Panc1 (cell line): Measurements from ENCODE around the gene TEDC1. TPM values are rescaled to one million over a fixed set of nuclear protein-coding genes. Genes with fewer than 3 reads are reported as not detected.

Experiments used
- ATAC-seq: fragments of 200-7000 bp; cut with Tn5 transposase; 2 replicates; pipeline ENCODE4 v1.9.1; 2020; ENCODE audit warnings: mild to moderate bottlenecking, moderate library complexity
- BruUV-seq: library from RNA; stranded (reverse); fragments of 400-500 nt; replicated peaks from 2 replicates; lab custom pipeline; 2021; lab: Mats Ljungman, UMichigan
- CTCF ChIA-PET: fragments of 300-600 bp; sonication (Branson Sonifier 250); formaldehyde crosslinking; loops from one replicate; lab custom pipeline; 2022; ENCODE audit warnings: antibody characterized with exemption; lab: Charles Lee
- POLR2A ChIA-PET: fragments of 300-600 bp; sonication (Branson Sonifier 250); formaldehyde crosslinking; loops from one replicate; lab custom pipeline; 2022; ENCODE audit warnings: antibody characterized with exemption; lab: Charles Lee
- DNase-seq: peaks from one replicate; pipeline ENCODE4 v3.0.0-alpha.2; 2010; ENCODE audit warnings: low read depth, low spot score
- H3K27ac ChIP-seq: 2 replicates; pipeline ENCODE4 v1.5.1; 2011; ENCODE audit warnings: mild to moderate bottlenecking, low read length, inconsistent platforms
- H3K27me3 ChIP-seq: fragments of 200-500 bp; sonication (Bioruptor generic); 2 replicates; pipeline ENCODE4 v1.6.0; 2014; ENCODE audit warnings: low read length, inconsistent platforms; ENCODE audit not compliant: control insufficient read depth, insufficient read depth
- H3K36me3 ChIP-seq: fragments of 200-500 bp; sonication (Bioruptor generic); 2 replicates; pipeline ENCODE4 v1.5.1; 2014; ENCODE audit warnings: inconsistent platforms, mild to moderate bottlenecking, low read length, moderate library complexity; ENCODE audit not compliant: control insufficient read depth, insufficient read depth
- H3K4me1 ChIP-seq: 2 replicates; pipeline ENCODE4 v1.5.1; 2011; ENCODE audit warnings: inconsistent platforms, mild to moderate bottlenecking, low read length, moderate library complexity; ENCODE audit not compliant: control insufficient read depth, insufficient read depth
- H3K4me3 ChIP-seq, 2 experiments: 2 replicates each; pipeline ENCODE4 v1.5.1; 2011 to 2012; ENCODE audit warnings: low read depth in 2 of 2, low read length in 2 of 2, mild to moderate bottlenecking in 2 of 2, inconsistent platforms in 1 of 2, moderate library complexity in 1 of 2
- H3K9me3 ChIP-seq: fragments of 200-500 bp; sonication (Bioruptor generic); 2 replicates; pipeline ENCODE4 v1.5.1; 2014; ENCODE audit warnings: low read depth, mild to moderate bottlenecking, inconsistent platforms, low read length, moderate library complexity; ENCODE audit not compliant: control insufficient read depth, insufficient read depth
- POLR2AphosphoS5 ChIP-seq: IDR thresholded peaks from 2 replicates; pipeline ENCODE4 v1.6.1; 2012; ENCODE audit warnings: mild to moderate bottlenecking, low read depth, low read length, moderate library complexity
- SIN3A ChIP-seq: IDR thresholded peaks from 2 replicates; pipeline ENCODE4 v1.6.1; 2012; ENCODE audit warnings: low read depth, mild to moderate bottlenecking, low read length, moderate library complexity, borderline replicate concordance; ENCODE audit not compliant: insufficient read depth
- TCF7L2 ChIP-seq: IDR thresholded peaks from 2 replicates; pipeline ENCODE4 v1.6.1; 2011; ENCODE audit warnings: mild to moderate bottlenecking, low read depth, low read length, inconsistent platforms
- in situ Hi-C: cut with HindIII; loops from 2 replicates; pipeline ENCODE4 v1.10.0; 2016; ENCODE audit warnings: low sequenced_read_pairs, low pct_unique_long_range_greater_than_20kb
- intact Hi-C: fragments of 100-400 bp; cut with micrococcal nuclease; formaldehyde crosslinking; loops from one replicate; pipeline ENCODE4 v1.10.0; 2022; ENCODE audit not compliant: unreplicated experiment
- total RNA-seq: library from RNA; stranded (reverse); gene quantifications from one replicate; pipeline ENCODE4 v1.2.1, GENCODE V29; 2021; ENCODE audit not compliant: unreplicated experiment
- TF ChIP-seq, protein P1 (sequence below): fragments of 450-650 bp; IDR thresholded peaks from 2 replicates; pipeline ENCODE4 v1.5.1; 2017; ENCODE audit warnings: mild to moderate bottlenecking
- TF ChIP-seq, protein P2 (sequence below), 2 experiments: IDR thresholded peaks; 2 replicates each; pipeline ENCODE4 v1.6.1; 2011 to 2012; ENCODE audit warnings: low read depth in 2 of 2, control low read depth in 1 of 2, low read length in 1 of 2, mild to moderate bottlenecking in 1 of 2, moderate library complexity in 1 of 2; ENCODE audit not compliant: insufficient read depth in 1 of 2

The TEDC1 gene
- total RNA-seq, 1 experiment from 2014 or later, result 47.8 TPM

DNA sequence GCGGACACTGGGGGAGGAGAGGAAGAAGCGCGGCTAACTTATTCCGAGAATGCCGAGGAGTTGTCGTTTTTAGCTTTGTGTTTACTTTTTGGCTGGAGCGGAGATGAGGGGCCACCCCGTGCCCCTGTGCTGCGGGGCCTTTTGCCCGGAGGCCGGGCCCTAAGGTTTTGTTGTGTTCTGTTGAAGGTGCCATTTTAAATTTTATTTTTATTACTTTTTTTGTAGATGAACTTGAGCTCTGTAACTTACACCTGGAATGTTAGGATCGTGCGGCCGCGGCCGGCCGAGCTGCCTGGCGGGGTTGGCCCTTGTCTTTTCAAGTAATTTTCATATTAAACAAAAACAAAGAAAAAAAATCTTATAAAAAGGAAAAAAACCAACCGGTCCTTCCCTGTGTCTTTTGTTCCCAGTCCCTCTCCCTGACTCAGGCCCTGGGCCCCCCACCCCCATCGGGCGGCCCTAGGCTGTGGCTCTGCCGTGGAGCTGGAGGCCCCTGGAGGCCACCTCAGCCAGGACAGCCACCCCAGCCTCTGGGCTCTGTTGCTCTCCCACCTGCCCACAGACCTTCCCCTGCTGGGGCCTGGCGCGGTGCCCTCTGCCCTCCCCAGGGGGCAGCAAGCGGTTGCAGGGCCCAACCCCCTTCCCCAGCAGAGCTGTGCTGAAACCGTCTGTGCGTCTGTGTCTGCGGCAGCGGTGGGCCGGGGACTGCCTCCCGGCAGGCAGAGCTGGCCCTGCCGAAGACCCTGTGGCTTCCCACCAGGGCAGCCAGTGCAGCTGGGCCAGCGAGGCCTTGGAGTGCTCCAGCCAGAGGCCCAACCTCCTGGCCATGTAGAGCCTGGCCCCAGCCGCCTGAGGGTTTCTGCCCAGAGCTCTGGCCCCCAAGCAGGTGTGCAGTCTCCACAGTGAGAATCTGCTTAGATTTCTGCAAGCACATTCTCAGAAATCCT is 20.4 kb upstream of the TEDC1 start:
- Histone ChIP-seq H3K4me1 (peaks cover 41% of the 10 kb centered on the region), H3K36me3 (no peaks in the 10 kb centered on the region; the same call in 1 of the 2 replicates), H3K9me3 (no peaks in the 10 kb centered on the region), H3K27me3 (no peaks in the 10 kb centered on the region), H3K4me3 (no peak overlapping the region), H3K27ac (peak overlapping the region; percentile 44; the same call in 1 of the 2 replicates)
- in situ Hi-C loops, result no loop called here
- DNase-seq (no peak), ATAC-seq (no peak)
- ChIA-PET POLR2A (interaction anchor here (0.9 to 1.1 kb wide), 2 partner anchors 13 to 19 kb away, joined by 3 to 7 read pairs; no protein-coding TSS in a partner anchor), CTCF (interaction anchor here (0.7 to 1.6 kb wide), 3 partner anchors 10 to 212 kb away, joined by 4 to 7 read pairs (median 4); no protein-coding TSS in a partner anchor)
- no TSS peak for BruUV-seq
- TF ChIP-seq TCF7L2 (no peak), SIN3A (no peak), POLR2AphosphoS5 (no peak)
- TF ChIP-seq, protein P1, sequence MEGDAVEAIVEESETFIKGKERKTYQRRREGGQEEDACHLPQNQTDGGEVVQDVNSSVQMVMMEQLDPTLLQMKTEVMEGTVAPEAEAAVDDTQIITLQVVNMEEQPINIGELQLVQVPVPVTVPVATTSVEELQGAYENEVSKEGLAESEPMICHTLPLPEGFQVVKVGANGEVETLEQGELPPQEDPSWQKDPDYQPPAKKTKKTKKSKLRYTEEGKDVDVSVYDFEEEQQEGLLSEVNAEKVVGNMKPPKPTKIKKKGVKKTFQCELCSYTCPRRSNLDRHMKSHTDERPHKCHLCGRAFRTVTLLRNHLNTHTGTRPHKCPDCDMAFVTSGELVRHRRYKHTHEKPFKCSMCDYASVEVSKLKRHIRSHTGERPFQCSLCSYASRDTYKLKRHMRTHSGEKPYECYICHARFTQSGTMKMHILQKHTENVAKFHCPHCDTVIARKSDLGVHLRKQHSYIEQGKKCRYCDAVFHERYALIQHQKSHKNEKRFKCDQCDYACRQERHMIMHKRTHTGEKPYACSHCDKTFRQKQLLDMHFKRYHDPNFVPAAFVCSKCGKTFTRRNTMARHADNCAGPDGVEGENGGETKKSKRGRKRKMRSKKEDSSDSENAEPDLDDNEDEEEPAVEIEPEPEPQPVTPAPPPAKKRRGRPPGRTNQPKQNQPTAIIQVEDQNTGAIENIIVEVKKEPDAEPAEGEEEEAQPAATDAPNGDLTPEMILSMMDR, result no peak
- TF ChIP-seq, protein P2, sequence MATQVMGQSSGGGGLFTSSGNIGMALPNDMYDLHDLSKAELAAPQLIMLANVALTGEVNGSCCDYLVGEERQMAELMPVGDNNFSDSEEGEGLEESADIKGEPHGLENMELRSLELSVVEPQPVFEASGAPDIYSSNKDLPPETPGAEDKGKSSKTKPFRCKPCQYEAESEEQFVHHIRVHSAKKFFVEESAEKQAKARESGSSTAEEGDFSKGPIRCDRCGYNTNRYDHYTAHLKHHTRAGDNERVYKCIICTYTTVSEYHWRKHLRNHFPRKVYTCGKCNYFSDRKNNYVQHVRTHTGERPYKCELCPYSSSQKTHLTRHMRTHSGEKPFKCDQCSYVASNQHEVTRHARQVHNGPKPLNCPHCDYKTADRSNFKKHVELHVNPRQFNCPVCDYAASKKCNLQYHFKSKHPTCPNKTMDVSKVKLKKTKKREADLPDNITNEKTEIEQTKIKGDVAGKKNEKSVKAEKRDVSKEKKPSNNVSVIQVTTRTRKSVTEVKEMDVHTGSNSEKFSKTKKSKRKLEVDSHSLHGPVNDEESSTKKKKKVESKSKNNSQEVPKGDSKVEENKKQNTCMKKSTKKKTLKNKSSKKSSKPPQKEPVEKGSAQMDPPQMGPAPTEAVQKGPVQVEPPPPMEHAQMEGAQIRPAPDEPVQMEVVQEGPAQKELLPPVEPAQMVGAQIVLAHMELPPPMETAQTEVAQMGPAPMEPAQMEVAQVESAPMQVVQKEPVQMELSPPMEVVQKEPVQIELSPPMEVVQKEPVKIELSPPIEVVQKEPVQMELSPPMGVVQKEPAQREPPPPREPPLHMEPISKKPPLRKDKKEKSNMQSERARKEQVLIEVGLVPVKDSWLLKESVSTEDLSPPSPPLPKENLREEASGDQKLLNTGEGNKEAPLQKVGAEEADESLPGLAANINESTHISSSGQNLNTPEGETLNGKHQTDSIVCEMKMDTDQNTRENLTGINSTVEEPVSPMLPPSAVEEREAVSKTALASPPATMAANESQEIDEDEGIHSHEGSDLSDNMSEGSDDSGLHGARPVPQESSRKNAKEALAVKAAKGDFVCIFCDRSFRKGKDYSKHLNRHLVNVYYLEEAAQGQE (IDR thresholded peaks at IDR 0.05; ENCODE audit: insufficient read depth in 1 of 2, low read depth in 2 of 2, low read length in 1 of 2), result no peak
- intact Hi-C loops, result no loop called here

DNA sequence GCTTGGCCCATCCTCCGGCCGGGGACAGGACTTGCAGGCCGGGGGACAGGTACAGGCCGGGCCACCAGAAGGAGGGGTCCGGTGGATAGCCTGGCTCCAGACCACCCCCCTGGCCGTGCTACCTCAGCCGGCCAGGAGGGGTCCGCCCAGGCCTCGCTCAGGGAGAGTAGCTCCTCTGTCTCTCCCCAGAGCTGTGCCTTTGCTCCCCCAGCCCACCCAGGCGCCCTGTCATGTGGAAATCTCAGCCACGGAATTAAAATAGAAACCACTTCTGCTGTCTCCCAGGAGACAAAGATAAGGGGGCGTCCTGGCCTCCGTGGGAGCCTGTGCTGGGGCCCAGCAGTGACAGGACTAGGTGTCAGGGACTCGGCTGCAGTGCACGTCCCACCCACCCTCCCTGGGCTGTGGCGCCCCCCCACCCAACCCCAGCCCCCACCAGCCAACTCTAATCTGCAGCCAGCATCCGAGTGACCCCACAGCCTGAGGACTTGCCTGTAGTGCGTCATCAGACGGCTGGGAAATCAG is 19.7 kb upstream of the TEDC1 start:
- no peaks in the 10 kb centered on the region for H3K9me3 ChIP-seq
- no peaks in the 10 kb centered on the region; the same call in 1 of the 2 replicates for H3K36me3 ChIP-seq
- H3K4me3 ChIP-seq, result no peak overlapping the region
- H3K27ac ChIP-seq, result no peak overlapping the region; the same call in 1 of the 2 replicates
- ATAC-seq, result no peak
- no peak for DNase-seq
- POLR2A ChIA-PET, result interaction anchor here (1.1 kb wide), 1 partner anchor 12 kb away, joined by 7 read pairs; no protein-coding TSS in a partner anchor
- no peaks in the 10 kb centered on the region for H3K27me3 ChIP-seq
- in situ Hi-C loops, result no loop called here
- TF ChIP-seq POLR2AphosphoS5 (no peak), SIN3A (no peak), TCF7L2 (no peak)
- TF ChIP-seq, protein P2 (IDR thresholded peaks at IDR 0.05; ENCODE audit: insufficient read depth in 1 of 2, low read depth in 2 of 2, low read length in 1 of 2), result no peak
- TF ChIP-seq, protein P1, result no peak
- CTCF ChIA-PET, result interaction anchor here (0.7 to 1.6 kb wide), 3 partner anchors 10 to 24 kb away, joined by 3 to 7 read pairs (median 4); no protein-coding TSS in a partner anchor
- BruUV-seq, result no TSS peak
- intact Hi-C loops, result no loop called here
- peaks cover 41% of the 10 kb centered on the region for H3K4me1 ChIP-seq
